T-helper 9 cell (primary cell): ENCODE data around the gene PTPRCAP.
"Not testable (repeated sequence)": the region's sequence is repeated elsewhere in the genome, so short reads cannot be mapped to it uniquely, and the experiment has no call there.

ENCODE experiments used
- DNase-seq: peaks from one replicate; pipeline ENCODE4 v3.0.0-alpha.2; 2020
- total RNA-seq, 2 donors: gene quantifications; one replicate each; lab custom pipeline; 2026; lab: John Stamatoyannopoulos, UW

The PTPRCAP gene
- total RNA-seq, result 0 reads per million in 2 donors

GRCh38 chr11:67437082-67437808, at the start of gene PTPRCAP:
Gene PTPRCAP (minus strand): TSS chr11:67437682. CDS start chr11:67437619, 63 bp downstream.
- peak; percentile 77 for DNase-seq

GRCh38 chr11:67486481-67487195, 49.2 kb upstream of the PTPRCAP start:
- no peak for DNase-seq

- not testable (repeated sequence) for DNase-seq
Measured at GRCh38 chr11:67485873-67486361, 48.4 kb upstream of the PTPRCAP start.

GRCh38 chr11:67484847-67485311, 47.4 kb upstream of the PTPRCAP start:
- DNase-seq, result peak; percentile 52

- no peak for DNase-seq
Measured at GRCh38 chr11:67483831-67484665, 46.6 kb upstream of the PTPRCAP start.

GRCh38 chr11:67482827-67483798, 45.6 kb upstream of the PTPRCAP start, which contains the start of gene AIP:
Gene AIP (plus strand): TSS chr11:67483026. CDS start chr11:67483159, 133 bp downstream.
- DNase-seq, result peak; percentile 95

GRCh38 chr11:67482275-67482826, 44.9 kb upstream of the PTPRCAP start:
- no peak for DNase-seq

- DNase-seq, result not testable (repeated sequence)
Measured at GRCh38 chr11:67477344-67478050, 40.0 kb upstream of the PTPRCAP start.

- DNase-seq, result not testable (repeated sequence)
Measured at GRCh38 chr11:67476692-67477091, 39.2 kb upstream of the PTPRCAP start.

- DNase-seq, result no peak
Measured at GRCh38 chr11:67472882-67473281, 35.4 kb upstream of the PTPRCAP start.

GRCh38 chr11:67470337-67471002, 33.0 kb upstream of the PTPRCAP start:
- no peak for DNase-seq

- DNase-seq, result no peak
Measured at GRCh38 chr11:67469508-67469811, 32.0 kb upstream of the PTPRCAP start.

GRCh38 chr11:67468759-67469507, 31.5 kb upstream of the PTPRCAP start, which contains the start of gene TMEM134:
Gene TMEM134 (minus strand): TSS chr11:67469251. CDS start chr11:67469192, 59 bp downstream.
- peak; percentile 94 for DNase-seq

- DNase-seq, result no peak
Measured at GRCh38 chr11:67468456-67468758, 30.9 kb upstream of the PTPRCAP start.

GRCh38 chr11:67468056-67468455, 30.6 kb upstream of the PTPRCAP start:
- no peak for DNase-seq

- DNase-seq, result no peak
Measured at GRCh38 chr11:67466962-67467771, 29.7 kb upstream of the PTPRCAP start.

- no peak for DNase-seq
Measured at GRCh38 chr11:67466367-67466766, 28.9 kb upstream of the PTPRCAP start.

GRCh38 chr11:67465530-67465929, 28.0 kb upstream of the PTPRCAP start:
- not testable (repeated sequence) for DNase-seq

GRCh38 chr11:67465189-67465510, 27.7 kb upstream of the PTPRCAP start:
- no peak for DNase-seq
